HL-60 (cell line): ENCODE results near the gene PLEKHG4B.

Experiments used
- DNase-seq, 2 experiments: peaks; one replicate each; pipeline ENCODE4 v3.0.0-alpha.2; 2010 to 2020; ENCODE audit warnings: low read depth in 1 of 2, low spot score in 1 of 2
- H3K27ac ChIP-seq: fragments of 250-450 bp; sonication (Bioruptor Pico); replicated peaks from 2 replicates; pipeline ENCODE4 v1.5.1; 2020; ENCODE audit warnings: mild to moderate bottlenecking, moderate library complexity
- H3K27me3 ChIP-seq: fragments of 250-450 bp; sonication (Bioruptor Pico); 2 replicates; pipeline ENCODE4 v1.5.1; 2021; ENCODE audit warnings: mild to moderate bottlenecking, moderate library complexity; ENCODE audit not compliant: insufficient read depth, poor library complexity, severe bottlenecking
- H3K4me3 ChIP-seq: replicated peaks from 2 replicates; pipeline ENCODE4 v1.5.1; 2011; ENCODE audit warnings: mild to moderate bottlenecking, control low read depth, low read length; ENCODE audit not compliant: insufficient read depth
- GABPA ChIP-seq: IDR thresholded peaks from 2 replicates; pipeline ENCODE4 v1.6.1; 2012; ENCODE audit warnings: low read depth
- POLR2AphosphoS5 ChIP-seq: IDR thresholded peaks from 2 replicates; pipeline ENCODE4 v1.6.1; 2012; ENCODE audit warnings: low read depth
- REST ChIP-seq: IDR thresholded peaks from 2 replicates; pipeline ENCODE4 v1.6.1; 2012; ENCODE audit warnings: low read depth; ENCODE audit not compliant: insufficient replicate concordance
- SPI1 ChIP-seq: IDR thresholded peaks from 2 replicates; pipeline ENCODE4 v1.6.1; 2012; ENCODE audit warnings: low read depth, mild to moderate bottlenecking, borderline replicate concordance
- TF ChIP-seq, protein P1 (sequence below): IDR thresholded peaks from one replicate; pipeline ENCODE4 v1.5.1; 2011; ENCODE audit warnings: low read length, control low read depth, inconsistent platforms; ENCODE audit not compliant: insufficient read depth

The PLEKHG4B gene

DNA sequence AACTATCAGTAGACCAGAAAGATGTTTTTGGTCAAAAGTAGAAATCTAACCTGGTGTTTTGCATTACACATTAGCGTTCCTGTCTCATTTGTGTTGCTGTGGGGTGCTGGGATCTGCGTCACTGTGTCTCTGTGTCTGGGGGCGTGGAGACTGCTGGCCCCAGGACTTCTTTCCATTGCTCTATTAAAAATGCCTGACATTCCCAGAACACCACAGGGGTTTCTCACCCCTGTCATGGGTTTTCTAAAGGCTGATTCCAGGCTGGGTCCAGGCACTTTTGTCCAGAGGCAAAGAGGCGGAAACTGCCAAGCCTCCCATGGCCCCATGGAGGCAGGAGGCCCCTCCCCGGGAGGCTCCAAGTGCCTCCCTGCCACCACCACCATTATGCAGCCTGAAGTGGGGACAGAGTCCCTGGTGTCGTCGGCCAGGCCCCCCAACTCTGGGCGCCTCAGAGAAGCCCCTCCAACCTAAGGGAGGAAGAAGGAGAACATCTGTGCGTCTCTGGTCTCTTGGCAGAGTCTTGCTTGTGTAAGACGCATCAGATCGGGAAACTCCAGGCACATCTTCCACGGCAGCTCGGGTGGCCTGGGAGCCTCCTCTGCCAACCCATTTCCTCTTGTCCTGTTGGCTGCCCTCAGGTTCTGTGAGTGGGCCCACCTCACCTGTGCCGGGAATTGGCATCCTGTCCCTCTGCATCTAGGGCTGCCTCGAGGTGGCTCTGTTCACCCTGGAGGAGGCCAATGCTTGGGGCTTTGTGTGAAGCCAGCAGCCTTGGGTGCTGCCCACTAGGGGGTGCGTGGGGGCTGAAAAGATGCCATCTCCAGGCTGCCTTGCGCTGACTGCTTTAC lies 13.8 kb upstream of the PLEKHG4B start:
- TF ChIP-seq REST (no peak), GABPA (no peak), POLR2AphosphoS5 (no peak), SPI1 (no peak)
- TF ChIP-seq, protein P1, sequence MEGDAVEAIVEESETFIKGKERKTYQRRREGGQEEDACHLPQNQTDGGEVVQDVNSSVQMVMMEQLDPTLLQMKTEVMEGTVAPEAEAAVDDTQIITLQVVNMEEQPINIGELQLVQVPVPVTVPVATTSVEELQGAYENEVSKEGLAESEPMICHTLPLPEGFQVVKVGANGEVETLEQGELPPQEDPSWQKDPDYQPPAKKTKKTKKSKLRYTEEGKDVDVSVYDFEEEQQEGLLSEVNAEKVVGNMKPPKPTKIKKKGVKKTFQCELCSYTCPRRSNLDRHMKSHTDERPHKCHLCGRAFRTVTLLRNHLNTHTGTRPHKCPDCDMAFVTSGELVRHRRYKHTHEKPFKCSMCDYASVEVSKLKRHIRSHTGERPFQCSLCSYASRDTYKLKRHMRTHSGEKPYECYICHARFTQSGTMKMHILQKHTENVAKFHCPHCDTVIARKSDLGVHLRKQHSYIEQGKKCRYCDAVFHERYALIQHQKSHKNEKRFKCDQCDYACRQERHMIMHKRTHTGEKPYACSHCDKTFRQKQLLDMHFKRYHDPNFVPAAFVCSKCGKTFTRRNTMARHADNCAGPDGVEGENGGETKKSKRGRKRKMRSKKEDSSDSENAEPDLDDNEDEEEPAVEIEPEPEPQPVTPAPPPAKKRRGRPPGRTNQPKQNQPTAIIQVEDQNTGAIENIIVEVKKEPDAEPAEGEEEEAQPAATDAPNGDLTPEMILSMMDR = peak; percentile 64
- Histone ChIP-seq H3K27ac (no peak overlapping the region), H3K4me3 (no peak overlapping the region), H3K27me3 (no peaks in the 10 kb centered on the region)
- DNase-seq = peak; percentile 11 to 60

GRCh38 chr5:78805-79149 lies 13.2 kb upstream of the PLEKHG4B start:
- H3K27me3 ChIP-seq = no peaks in the 10 kb centered on the region

GRCh38 chr5:79263-79662 lies 12.7 kb upstream of the PLEKHG4B start:
- Histone ChIP-seq H3K27ac (no peak overlapping the region), H3K4me3 (no peak overlapping the region), H3K27me3 (no peaks in the 10 kb centered on the region)
- no peak for DNase-seq
- TF ChIP-seq GABPA (no peak), SPI1 (no peak), REST (no peak)
- TF ChIP-seq, protein P1 = no peak

More at GRCh38 chr5:78805-79149, 13.2 kb upstream of the PLEKHG4B start:
- no peak overlapping the region for H3K4me3 ChIP-seq
- DNase-seq = no peak
- TF ChIP-seq, protein P1 = no peak
- no peak overlapping the region for H3K27ac ChIP-seq

- no peak for DNase-seq
- no peak for TF ChIP-seq REST
- no peak for TF ChIP-seq SPI1
- no peak for TF ChIP-seq POLR2AphosphoS5
- TF ChIP-seq GABPA = no peak
- TF ChIP-seq, protein P1 = no peak
- Histone ChIP-seq H3K4me3 (no peak overlapping the region), H3K27me3 (no peaks in the 10 kb centered on the region), H3K27ac (no peak overlapping the region)
These were observed 12.1 kb upstream of the PLEKHG4B start for GRCh38 chr5:79821-80220.
